Ascending aorta (tissue), 2 donors: ENCODE measurements around the gene KANTR. TPM values are rescaled to one million over a fixed set of nuclear protein-coding genes. Genes with fewer than 3 reads are reported as not detected.
A peak's percentile ranks its signal among the peaks of the same experiment; 100 is the strongest.

ENCODE experiments used
- DNase-seq, 2 donors: peaks; one replicate each; pipeline ENCODE4 v3.0.0-alpha.2; 2019; ENCODE audit warnings: low spot score in 2 of 2
- H3K27ac ChIP-seq, 2 donors: fragments of 200-600 bp; sonication (generic); one replicate each; pipeline ENCODE4 v1.5.1; 2016 to 2017; ENCODE audit warnings: mild to moderate bottlenecking in 1 of 2
- H3K27me3 ChIP-seq: fragments of 200-600 bp; sonication (generic); one replicate; pipeline ENCODE4 v1.5.1; 2017
- H3K36me3 ChIP-seq, 2 donors: fragments of 200-600 bp; sonication (generic); one replicate each; pipeline ENCODE4 v1.5.1; 2016
- H3K4me1 ChIP-seq, 2 donors: fragments of 200-600 bp; sonication (generic); one replicate each; pipeline ENCODE4 v1.5.1; 2016 to 2017; ENCODE audit warnings: mild to moderate bottlenecking in 1 of 2
- H3K4me3 ChIP-seq, 2 donors: fragments of 200-600 bp; sonication (generic); one replicate each; pipeline ENCODE4 v1.5.1; 2016 to 2017; ENCODE audit warnings: mild to moderate bottlenecking in 1 of 2
- H3K9me3 ChIP-seq, 2 donors: fragments of 200-600 bp; sonication (generic); one replicate each; pipeline ENCODE4 v1.5.1; 2016
- intact Hi-C: fragments of 100-400 bp; cut with DNase I; formaldehyde crosslinking; loops from one replicate; pipeline ENCODE4 v1.15.1; 2023
- total RNA-seq: library from RNA; depleted of rRNA; stranded (reverse); fragments of >200 nt; gene quantifications from one replicate; pipeline ENCODE4 v1.1.0, GENCODE V29; 2016
- TF ChIP-seq, protein P1 (sequence below), 3 experiments: fragments of 200-600 bp in 2 of 3; fragments of 450-650 bp in 1 of 3; sonication (generic) in 2 of 3; IDR thresholded peaks; one replicate each; pipeline ENCODE4 v1.5.1; 2016 to 2019; ENCODE audit warnings: antibody characterized with exemption in 3 of 3, mild to moderate bottlenecking in 1 of 3, moderate library complexity in 1 of 3

Gene KANTR
- total RNA-seq, 1 donor from 2014 or later = 5.0 TPM

DNA sequence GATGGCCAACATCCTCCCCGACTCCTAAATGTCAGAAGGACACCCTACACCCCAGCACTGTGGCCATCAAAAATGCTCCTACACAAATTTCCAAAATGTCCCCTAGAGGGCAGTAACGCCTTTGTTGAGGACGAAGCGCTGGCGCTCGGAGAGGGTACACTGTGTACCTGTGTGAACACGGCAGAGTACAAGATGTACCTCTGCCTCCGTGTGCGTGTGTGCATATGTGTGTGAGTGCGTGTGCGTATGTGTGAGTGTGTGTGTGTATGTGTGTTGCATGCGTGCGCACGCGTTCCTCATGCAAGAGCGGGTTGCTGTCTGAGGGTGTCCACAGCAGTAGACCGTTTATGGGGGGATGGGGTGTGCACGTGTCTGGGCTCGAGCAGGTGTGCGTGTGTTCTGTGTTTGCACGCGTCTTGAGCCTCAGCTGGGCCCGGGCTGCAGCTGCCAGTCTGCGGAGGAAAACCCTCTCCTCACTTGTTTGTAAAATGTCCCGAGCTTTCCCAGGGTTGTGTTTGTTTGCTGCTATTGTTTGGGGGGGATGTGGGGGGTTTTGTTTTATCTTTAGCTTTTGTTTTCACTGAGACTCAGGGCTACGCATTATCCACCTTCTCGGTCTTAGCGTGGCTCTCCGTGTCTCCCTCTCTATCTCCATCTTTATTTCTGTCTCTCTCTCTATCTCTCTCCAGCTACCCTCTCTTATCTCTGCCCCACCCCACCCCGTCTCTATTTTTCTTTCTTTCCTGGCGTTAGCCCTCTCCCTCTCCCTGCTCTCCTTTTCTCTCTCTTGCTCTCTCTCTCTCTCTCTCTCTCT lies 22.1 kb upstream of the KANTR start:
- intact Hi-C loops = loop anchor here (1.0 kb wide), 2 partner anchors 17 to 21 kb away; no protein-coding TSS in a partner anchor
- Histone ChIP-seq H3K27me3 (no peaks in the 10 kb centered on the region), H3K9me3 (no peaks in the 10 kb centered on the region), H3K4me1 (no peaks in the 10 kb centered on the region), H3K27ac (peak overlapping the region; percentile 66 to 73), H3K4me3 (peak overlapping the region; percentile 31 to 60), H3K36me3 (no peaks in the 10 kb centered on the region)
- TF ChIP-seq, protein P1, sequence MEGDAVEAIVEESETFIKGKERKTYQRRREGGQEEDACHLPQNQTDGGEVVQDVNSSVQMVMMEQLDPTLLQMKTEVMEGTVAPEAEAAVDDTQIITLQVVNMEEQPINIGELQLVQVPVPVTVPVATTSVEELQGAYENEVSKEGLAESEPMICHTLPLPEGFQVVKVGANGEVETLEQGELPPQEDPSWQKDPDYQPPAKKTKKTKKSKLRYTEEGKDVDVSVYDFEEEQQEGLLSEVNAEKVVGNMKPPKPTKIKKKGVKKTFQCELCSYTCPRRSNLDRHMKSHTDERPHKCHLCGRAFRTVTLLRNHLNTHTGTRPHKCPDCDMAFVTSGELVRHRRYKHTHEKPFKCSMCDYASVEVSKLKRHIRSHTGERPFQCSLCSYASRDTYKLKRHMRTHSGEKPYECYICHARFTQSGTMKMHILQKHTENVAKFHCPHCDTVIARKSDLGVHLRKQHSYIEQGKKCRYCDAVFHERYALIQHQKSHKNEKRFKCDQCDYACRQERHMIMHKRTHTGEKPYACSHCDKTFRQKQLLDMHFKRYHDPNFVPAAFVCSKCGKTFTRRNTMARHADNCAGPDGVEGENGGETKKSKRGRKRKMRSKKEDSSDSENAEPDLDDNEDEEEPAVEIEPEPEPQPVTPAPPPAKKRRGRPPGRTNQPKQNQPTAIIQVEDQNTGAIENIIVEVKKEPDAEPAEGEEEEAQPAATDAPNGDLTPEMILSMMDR (IDR thresholded peaks at IDR 0.05) = peak; percentile 61 to 71 (median 63)
- peak; percentile 64 to 89 for DNase-seq

DNA sequence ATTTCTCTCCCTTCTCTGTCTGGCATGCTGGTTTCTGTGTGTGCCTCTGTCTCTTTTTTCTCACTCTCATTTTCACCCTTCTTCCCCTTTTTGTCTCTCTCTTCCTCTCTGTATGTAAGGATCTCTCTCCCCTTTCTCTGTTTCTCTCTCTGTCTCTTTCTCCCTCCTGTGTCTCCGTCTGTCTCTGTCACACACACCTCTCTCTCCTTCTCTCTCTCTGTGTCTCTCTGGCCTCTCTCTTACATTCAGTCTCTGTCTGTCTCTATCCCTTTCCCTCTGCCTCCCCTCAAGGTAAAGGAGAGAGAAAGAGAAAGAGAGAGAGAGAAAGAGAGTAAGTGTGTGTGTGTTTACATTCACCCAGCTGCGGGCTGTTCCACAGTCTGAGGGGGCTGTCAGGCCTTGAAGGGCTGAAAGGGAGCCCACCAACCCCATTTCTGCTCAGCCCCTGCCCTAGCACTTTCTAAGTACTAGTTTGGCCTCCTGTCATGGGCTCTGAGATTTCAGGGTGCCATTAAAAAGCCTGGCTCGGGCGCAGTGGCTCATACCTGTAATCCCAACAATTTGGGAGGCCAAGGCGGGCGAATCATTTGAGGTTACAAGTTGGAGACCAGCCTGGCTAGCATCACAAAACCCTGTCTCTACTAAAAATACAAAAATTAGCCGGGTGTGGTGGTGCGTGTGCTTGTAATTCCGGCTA lies 21.4 kb upstream of the KANTR start:
- peak overlapping the region; percentile 66 to 73 for H3K27ac ChIP-seq
- TF ChIP-seq, protein P1 (IDR thresholded peaks at IDR 0.05) = no peak

DNA sequence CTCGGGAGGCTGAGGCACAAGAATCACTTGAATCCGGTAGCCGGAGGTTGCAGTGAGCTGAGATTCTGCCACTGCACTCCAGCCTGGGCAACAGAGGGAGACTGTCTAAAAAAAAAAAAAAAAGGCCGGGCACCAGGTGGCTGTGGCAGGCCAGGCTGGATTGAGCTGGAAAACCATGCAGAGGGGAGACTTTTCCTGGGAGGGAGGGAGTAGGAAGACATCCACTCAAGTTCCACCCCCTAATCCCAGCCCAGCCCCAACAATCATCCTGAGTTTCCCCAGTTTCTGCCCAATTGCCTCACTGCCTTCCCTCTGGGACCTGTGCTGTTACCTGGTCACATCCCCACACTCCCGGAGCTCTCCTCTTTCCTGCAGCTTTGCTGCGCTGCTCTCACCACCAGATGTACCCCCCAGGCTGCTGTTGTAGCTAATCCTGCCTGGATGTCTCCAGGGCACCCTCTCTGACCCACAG lies 20.8 kb upstream of the KANTR start:
- TF ChIP-seq, protein P1 (IDR thresholded peaks at IDR 0.05) = no peak
- H3K36me3 ChIP-seq = no peaks in the 10 kb centered on the region
- intact Hi-C loops = no loop called here
- DNase-seq = peak in 1 of 2 donors; percentile 61
- no peak overlapping the region for H3K4me3 ChIP-seq
- no peaks in the 10 kb centered on the region for H3K9me3 ChIP-seq
- H3K4me1 ChIP-seq = no peaks in the 10 kb centered on the region
- no peaks in the 10 kb centered on the region for H3K27me3 ChIP-seq
- H3K27ac ChIP-seq = peak overlapping the region; percentile 66 to 73

More for the DNA sequence above, 21.4 kb upstream of the KANTR start:
- Histone ChIP-seq H3K36me3 (no peaks in the 10 kb centered on the region), H3K9me3 (no peaks in the 10 kb centered on the region), H3K4me3 (peak overlapping the region; percentile 31 to 60), H3K27me3 (no peaks in the 10 kb centered on the region), H3K4me1 (no peaks in the 10 kb centered on the region)
- intact Hi-C loops = loop anchor here (1.0 kb wide), 2 partner anchors 17 to 21 kb away; no protein-coding TSS in a partner anchor
- peak in 1 of 2 donors; percentile 60 for DNase-seq

DNA sequence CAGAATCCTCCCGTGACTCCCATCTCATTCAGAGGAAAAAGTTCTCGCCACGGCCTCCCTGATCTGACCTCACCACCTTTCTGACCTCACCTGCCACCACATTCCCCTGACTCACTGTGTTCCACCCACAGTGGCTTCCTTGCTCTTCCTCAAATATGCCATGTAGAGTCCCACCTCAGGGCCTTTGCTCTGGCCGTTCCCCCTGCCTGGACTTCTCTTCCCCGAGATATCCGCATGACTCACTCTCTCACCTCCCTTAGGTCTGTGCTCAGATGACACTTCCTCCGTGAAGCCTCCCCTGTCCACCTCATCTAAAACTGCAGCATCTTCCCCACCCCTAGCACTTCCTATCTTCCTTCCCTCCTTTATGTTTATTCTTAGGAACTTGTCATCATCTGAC lies 18.9 kb upstream of the KANTR start:
- Histone ChIP-seq H3K4me3 (no peak overlapping the region), H3K36me3 (no peaks in the 10 kb centered on the region), H3K4me1 (no peaks in the 10 kb centered on the region), H3K27me3 (no peaks in the 10 kb centered on the region), H3K27ac (no peak overlapping the region), H3K9me3 (no peaks in the 10 kb centered on the region)
- DNase-seq = peak in 1 of 2 donors; percentile 59
- intact Hi-C loops = no loop called here
- TF ChIP-seq, protein P1 (IDR thresholded peaks at IDR 0.05) = no peak

DNA sequence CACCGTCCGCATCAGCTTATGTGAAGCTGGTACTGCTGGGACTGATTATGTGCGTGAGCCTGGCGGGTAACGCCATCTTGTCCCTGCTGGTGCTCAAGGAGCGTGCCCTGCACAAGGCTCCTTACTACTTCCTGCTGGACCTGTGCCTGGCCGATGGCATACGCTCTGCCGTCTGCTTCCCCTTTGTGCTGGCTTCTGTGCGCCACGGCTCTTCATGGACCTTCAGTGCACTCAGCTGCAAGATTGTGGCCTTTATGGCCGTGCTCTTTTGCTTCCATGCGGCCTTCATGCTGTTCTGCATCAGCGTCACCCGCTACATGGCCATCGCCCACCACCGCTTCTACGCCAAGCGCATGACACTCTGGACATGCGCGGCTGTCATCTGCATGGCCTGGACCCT lies 17.3 kb upstream of the KANTR start:
- intact Hi-C loops = no loop called here
- Histone ChIP-seq H3K9me3 (no peaks in the 10 kb centered on the region), H3K27ac (no peak overlapping the region), H3K4me3 (no peak overlapping the region), H3K4me1 (no peaks in the 10 kb centered on the region), H3K36me3 (no peaks in the 10 kb centered on the region), H3K27me3 (no peaks in the 10 kb centered on the region)
- DNase-seq = peak in 1 of 2 donors; percentile 59
- TF ChIP-seq, protein P1 (IDR thresholded peaks at IDR 0.05) = no peak
